ENCODE results near the gene CREG2. TPM values are rescaled to one million over a fixed set of nuclear protein-coding genes. Genes with fewer than 3 reads are reported as not detected.

The CREG2 gene
- polyA plus RNA-seq, 1 of the 3 experiments (the other 2 are of a cell fraction), result 1.4 TPM

DNA sequence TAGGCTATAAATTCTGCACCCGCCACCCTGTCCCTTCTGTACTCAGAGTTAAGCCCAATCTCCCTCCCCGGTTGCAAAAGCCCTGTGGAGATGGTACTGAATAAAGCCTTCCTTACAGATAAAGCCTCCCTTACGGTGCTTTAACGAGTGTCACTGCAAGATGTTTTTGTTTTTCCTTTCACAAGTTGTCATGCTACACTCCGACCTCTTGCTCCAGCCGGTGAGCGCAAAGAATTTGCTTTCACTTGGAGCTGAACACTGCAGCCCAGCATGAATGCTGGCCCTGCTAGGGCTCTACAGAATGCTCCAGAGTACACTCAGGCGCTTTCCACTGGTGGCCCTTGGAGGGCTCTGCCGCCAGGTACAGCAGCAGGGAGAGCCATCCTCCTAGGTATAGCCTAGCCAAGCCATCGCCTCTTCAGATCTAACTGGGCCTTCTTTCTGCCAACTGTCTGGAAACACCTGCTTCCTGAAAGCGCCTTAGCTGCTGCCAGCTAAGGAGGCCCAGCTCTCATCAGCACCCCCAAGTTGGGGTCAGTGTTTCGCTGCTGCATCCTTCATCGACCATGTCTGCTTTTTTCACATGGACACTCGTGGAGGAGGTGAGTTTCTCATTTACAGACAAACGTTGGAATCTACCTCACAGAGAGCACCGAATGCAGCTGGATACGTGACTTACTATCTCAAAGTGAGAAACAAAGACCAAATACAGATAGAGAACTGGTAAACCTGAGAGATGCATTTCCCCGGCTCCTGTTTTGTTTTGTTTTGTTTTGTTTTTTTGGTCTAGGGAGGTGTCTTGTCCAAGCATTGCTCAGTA, 13.4 kb upstream of the CREG2 start:
- 89% methylated on average over 16 of the region's 18 CpGs for WGBS (ENCODE audit: low lambda C conversion rate)
- Histone ChIP-seq H3F3A (replicated peaks; ENCODE audit: insufficient read depth) (peaks cover 9% of the 10 kb centered on the region), H3K9ac (no peak overlapping the region), H3K27me3 (ENCODE audit: insufficient read depth) (no peaks in the 10 kb centered on the region), H3K4me1 (ENCODE audit: control insufficient read depth in 1 of 2, insufficient read depth in 2 of 2, low read depth in 1 of 2, low read length in 1 of 2) (peaks cover 0 to 4% of the 10 kb centered on the region in 2 experiments; a peak in 2 of 4 replicates), H4K20me1 (ENCODE audit: insufficient read depth) (no peaks in the 10 kb centered on the region), H2AFZ (ENCODE audit: low read depth) (no peak overlapping the region), H3K27ac (ENCODE audit: low read depth in 2 of 2, low read length in 1 of 2) (no peak overlapping the region), H3K4me2 (no peak overlapping the region), H3K9me3 (no peaks in the 10 kb centered on the region), H3K4me3 (ENCODE audit: low read depth in 2 of 2, low read length in 1 of 2) (no peak overlapping the region), H3K9me2 (no peaks in the 10 kb centered on the region), H3K79me2 (ENCODE audit: insufficient read depth) (no peaks in the 10 kb centered on the region), H3K36me3 (replicated peaks in 1 of 2; ENCODE audit: control insufficient read depth in 1 of 2, insufficient read depth in 2 of 2, low read length in 1 of 2) (no peaks in the 10 kb centered on the region)
- POLR2A ChIA-PET, result interaction anchor here (1.2 kb wide), 1 partner anchor 14 kb away, joined by 4 read pairs; the partner anchor contains the start of gene CREG2
- no peak for DNase-seq
- CTCF ChIA-PET, result interaction anchor here (1.1 to 3.1 kb wide), 4 partner anchors 18 to 620 kb away, joined by 3 to 13 read pairs (median 4); partner anchors contain the start of gene MAP4K4
- TF ChIP-seq, protein P1, sequence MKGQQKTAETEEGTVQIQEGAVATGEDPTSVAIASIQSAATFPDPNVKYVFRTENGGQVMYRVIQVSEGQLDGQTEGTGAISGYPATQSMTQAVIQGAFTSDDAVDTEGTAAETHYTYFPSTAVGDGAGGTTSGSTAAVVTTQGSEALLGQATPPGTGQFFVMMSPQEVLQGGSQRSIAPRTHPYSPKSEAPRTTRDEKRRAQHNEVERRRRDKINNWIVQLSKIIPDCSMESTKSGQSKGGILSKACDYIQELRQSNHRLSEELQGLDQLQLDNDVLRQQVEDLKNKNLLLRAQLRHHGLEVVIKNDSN (IDR thresholded peaks at IDR 0.05; ENCODE audit: borderline replicate concordance, low read depth), result no peak
- TF ChIP-seq TEAD4 (IDR thresholded peaks at IDR 0.05; ENCODE audit: borderline replicate concordance, insufficient read depth), result no peak
- TF ChIP-seq, protein P2, sequence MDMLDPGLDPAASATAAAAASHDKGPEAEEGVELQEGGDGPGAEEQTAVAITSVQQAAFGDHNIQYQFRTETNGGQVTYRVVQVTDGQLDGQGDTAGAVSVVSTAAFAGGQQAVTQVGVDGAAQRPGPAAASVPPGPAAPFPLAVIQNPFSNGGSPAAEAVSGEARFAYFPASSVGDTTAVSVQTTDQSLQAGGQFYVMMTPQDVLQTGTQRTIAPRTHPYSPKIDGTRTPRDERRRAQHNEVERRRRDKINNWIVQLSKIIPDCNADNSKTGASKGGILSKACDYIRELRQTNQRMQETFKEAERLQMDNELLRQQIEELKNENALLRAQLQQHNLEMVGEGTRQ (IDR thresholded peaks at IDR 0.05; ENCODE audit: borderline replicate concordance, low read depth, low read length), result no peak

DNA sequence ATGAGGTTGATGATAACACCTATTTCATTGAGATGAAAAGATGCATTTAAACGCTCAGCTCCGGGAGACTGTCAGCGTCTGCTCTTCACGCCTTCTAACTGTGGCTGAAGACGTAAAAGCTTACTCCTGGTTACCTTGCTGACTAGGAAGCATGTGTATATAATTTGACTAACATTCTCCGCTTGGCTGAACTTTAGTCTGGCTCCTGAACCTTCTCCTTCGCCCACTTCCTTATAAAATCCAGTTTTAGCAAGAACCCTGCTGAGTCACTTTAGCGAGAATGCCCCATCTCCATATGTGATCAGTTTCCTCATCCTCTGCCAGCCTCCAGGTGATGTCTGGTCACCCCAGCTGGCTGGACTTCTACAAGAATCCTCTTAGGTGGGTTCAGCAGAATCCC, 12.7 kb upstream of the CREG2 start:
- TF ChIP-seq, protein P3, sequence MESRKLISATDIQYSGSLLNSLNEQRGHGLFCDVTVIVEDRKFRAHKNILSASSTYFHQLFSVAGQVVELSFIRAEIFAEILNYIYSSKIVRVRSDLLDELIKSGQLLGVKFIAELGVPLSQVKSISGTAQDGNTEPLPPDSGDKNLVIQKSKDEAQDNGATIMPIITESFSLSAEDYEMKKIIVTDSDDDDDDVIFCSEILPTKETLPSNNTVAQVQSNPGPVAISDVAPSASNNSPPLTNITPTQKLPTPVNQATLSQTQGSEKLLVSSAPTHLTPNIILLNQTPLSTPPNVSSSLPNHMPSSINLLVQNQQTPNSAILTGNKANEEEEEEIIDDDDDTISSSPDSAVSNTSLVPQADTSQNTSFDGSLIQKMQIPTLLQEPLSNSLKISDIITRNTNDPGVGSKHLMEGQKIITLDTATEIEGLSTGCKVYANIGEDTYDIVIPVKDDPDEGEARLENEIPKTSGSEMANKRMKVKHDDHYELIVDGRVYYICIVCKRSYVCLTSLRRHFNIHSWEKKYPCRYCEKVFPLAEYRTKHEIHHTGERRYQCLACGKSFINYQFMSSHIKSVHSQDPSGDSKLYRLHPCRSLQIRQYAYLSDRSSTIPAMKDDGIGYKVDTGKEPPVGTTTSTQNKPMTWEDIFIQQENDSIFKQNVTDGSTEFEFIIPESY (IDR thresholded peaks at IDR 0.05; ENCODE audit: borderline replicate concordance, low read depth), result 0 out of 2 replicates have a peak, but pooled peaks have one; percentile 22
- TF ChIP-seq, protein P4, sequence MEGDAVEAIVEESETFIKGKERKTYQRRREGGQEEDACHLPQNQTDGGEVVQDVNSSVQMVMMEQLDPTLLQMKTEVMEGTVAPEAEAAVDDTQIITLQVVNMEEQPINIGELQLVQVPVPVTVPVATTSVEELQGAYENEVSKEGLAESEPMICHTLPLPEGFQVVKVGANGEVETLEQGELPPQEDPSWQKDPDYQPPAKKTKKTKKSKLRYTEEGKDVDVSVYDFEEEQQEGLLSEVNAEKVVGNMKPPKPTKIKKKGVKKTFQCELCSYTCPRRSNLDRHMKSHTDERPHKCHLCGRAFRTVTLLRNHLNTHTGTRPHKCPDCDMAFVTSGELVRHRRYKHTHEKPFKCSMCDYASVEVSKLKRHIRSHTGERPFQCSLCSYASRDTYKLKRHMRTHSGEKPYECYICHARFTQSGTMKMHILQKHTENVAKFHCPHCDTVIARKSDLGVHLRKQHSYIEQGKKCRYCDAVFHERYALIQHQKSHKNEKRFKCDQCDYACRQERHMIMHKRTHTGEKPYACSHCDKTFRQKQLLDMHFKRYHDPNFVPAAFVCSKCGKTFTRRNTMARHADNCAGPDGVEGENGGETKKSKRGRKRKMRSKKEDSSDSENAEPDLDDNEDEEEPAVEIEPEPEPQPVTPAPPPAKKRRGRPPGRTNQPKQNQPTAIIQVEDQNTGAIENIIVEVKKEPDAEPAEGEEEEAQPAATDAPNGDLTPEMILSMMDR (IDR thresholded peaks at IDR 0.05), result no peak
- 0 out of 2 replicates have a peak, but pooled peaks have one; percentile 11 for TF ChIP-seq ELF1 (IDR thresholded peaks at IDR 0.05)
- Histone ChIP-seq H4K20me1 (ENCODE audit: insufficient read depth) (no peaks in the 10 kb centered on the region), H3K9me2 (no peaks in the 10 kb centered on the region), H3K36me3 (replicated peaks in 1 of 2; ENCODE audit: control insufficient read depth in 1 of 2, insufficient read depth in 2 of 2, low read length in 1 of 2) (no peaks in the 10 kb centered on the region), H3K4me1 (ENCODE audit: control insufficient read depth in 1 of 2, insufficient read depth in 2 of 2, low read depth in 1 of 2, low read length in 1 of 2) (peaks cover 0 to 8% of the 10 kb centered on the region in 2 experiments; a peak in 2 of 4 replicates), H3K9ac (no peak overlapping the region), H3K79me2 (ENCODE audit: insufficient read depth) (no peaks in the 10 kb centered on the region), H3F3A (replicated peaks; ENCODE audit: insufficient read depth) (peaks cover 15% of the 10 kb centered on the region), H3K4me2 (no peak overlapping the region), H3K27ac (ENCODE audit: low read depth in 2 of 2, low read length in 1 of 2) (no peak overlapping the region), H3K27me3 (ENCODE audit: insufficient read depth) (no peaks in the 10 kb centered on the region), H3K4me3 (ENCODE audit: low read depth in 2 of 2, low read length in 1 of 2) (no peak overlapping the region), H3K9me3 (no peaks in the 10 kb centered on the region), H2AFZ (ENCODE audit: low read depth) (no peak overlapping the region)
- DNase-seq, result no peak
- CTCF ChIA-PET, result interaction anchor here (1.1 to 5.4 kb wide), 5 partner anchors 13 to 620 kb away, joined by 3 to 34 read pairs (median 5); partner anchors contain the start of genes CREG2 and MAP4K4
- WGBS (ENCODE audit: low lambda C conversion rate), result 85% methylated on average over 8 of the region's 8 CpGs
- POLR2A ChIA-PET, result no interaction called here
